HG03432 (cell line): ENCODE measurements around the gene XXYLT1.
"Not testable (repeated sequence)": the region's sequence is repeated elsewhere in the genome, so short reads cannot be mapped to it uniquely, and the experiment has no call there.

ENCODE experiments used
- ATAC-seq: cut with Tn5 transposase; IDR thresholded peaks from one replicate; pipeline ENCODE4 v1.9.1; 2021; ENCODE audit warnings: mild to moderate bottlenecking, moderate library complexity; ENCODE audit not compliant: unreplicated experiment

Gene XXYLT1

GRCh38 chr3:195187609-195188425, 83.1 kb downstream of the XXYLT1 start:
- ATAC-seq, result no peak

- not testable (repeated sequence) for ATAC-seq
These were observed 84.3 kb downstream of the XXYLT1 start for GRCh38 chr3:195186710-195187047.

GRCh38 chr3:195186041-195186709, 84.8 kb downstream of the XXYLT1 start:
- no peak for ATAC-seq

GRCh38 chr3:195185583-195185982, 85.4 kb downstream of the XXYLT1 start:
- no peak for ATAC-seq

GRCh38 chr3:195184716-195185421, 86.1 kb downstream of the XXYLT1 start:
- no peak for ATAC-seq

- ATAC-seq, result no peak
These were observed 87.7 kb downstream of the XXYLT1 start for GRCh38 chr3:195183071-195183776.

GRCh38 chr3:195182470-195182795, 88.5 kb downstream of the XXYLT1 start:
- ATAC-seq, result no peak

- no peak for ATAC-seq
These were observed 89.1 kb downstream of the XXYLT1 start for GRCh38 chr3:195181741-195182469.

- ATAC-seq, result no peak
These were observed 89.9 kb downstream of the XXYLT1 start for GRCh38 chr3:195181113-195181498.

- no peak for ATAC-seq
These were observed 90.4 kb downstream of the XXYLT1 start for GRCh38 chr3:195180490-195181112.

- ATAC-seq, result no peak
These were observed 91.0 kb downstream of the XXYLT1 start for GRCh38 chr3:195179776-195180489.

- ATAC-seq, result no peak
These were observed 92.6 kb downstream of the XXYLT1 start for GRCh38 chr3:195178124-195178910.

- ATAC-seq, result no peak
These were observed 93.4 kb downstream of the XXYLT1 start for GRCh38 chr3:195177422-195178123.

- ATAC-seq, result no peak
These were observed 94.2 kb downstream of the XXYLT1 start for GRCh38 chr3:195176776-195177175.

GRCh38 chr3:195175476-195176337, 95.3 kb downstream of the XXYLT1 start:
- ATAC-seq, result no peak

- ATAC-seq, result no peak
These were observed 95.9 kb downstream of the XXYLT1 start for GRCh38 chr3:195175076-195175475.

- ATAC-seq, result no peak
These were observed 97.3 kb downstream of the XXYLT1 start for GRCh38 chr3:195173657-195174056.
